GM13976 (cell line): ENCODE measurements around the gene RAB36.

Source experiments
- DNase-seq: peaks from one replicate; pipeline ENCODE4 v3.0.0; 2012; ENCODE audit warnings: low spot score
- in situ Hi-C: fragments of 300-500 bp; cut with MboI; formaldehyde crosslinking; loops from one replicate; pipeline ENCODE4 v1.12.0; 2022; ENCODE audit warnings: low sequenced_read_pairs, mixed read lengths, inconsistent platforms; ENCODE audit not compliant: unreplicated experiment
- TF ChIP-seq, protein P1 (sequence below): IDR thresholded peaks from 2 replicates; pipeline ENCODE4 v1.5.1; 2012; ENCODE audit warnings: borderline replicate concordance, mild to moderate bottlenecking; ENCODE audit not compliant: insufficient read depth; ENCODE audit errors: extremely low read depth, missing control alignments, control extremely low read depth

Gene RAB36

DNA sequence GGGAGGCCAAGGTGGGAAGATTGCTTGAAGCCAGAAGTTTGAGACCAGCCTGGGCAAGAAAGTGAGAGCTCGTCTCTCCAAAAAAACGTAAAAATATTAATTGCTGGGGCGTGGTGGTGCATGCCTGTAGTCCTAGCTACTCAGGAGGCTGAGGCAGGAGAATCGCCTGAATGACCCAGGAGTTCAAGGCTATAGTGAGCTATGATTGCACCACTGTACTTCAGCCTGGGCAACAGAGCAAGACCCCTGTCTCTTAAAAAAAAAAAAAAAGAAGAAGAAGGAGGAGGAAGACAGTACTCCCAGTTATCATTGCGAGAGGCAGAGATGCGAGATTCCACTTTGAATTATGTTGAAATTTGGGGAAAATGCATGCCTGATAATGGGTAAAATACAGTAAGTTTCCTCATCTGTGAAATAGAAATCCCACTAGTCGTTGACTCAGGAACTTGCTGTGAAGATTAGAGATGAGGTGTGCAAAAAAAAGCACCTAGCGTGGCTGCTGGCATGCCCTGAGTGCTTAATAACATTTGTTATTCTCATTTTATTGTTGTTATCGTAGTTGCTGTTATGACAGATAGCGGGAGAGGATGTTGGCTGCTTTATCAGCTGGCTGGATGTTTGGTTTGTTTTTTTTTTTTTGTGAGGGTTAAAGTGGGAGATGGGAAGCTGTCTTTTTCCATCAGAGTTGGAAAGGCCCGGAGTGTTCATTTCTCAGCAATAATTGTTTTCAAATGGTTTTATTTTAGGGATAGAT lies 68.5 kb downstream of the RAB36 start:
- in situ Hi-C loops = no loop called here
- TF ChIP-seq, protein P1, sequence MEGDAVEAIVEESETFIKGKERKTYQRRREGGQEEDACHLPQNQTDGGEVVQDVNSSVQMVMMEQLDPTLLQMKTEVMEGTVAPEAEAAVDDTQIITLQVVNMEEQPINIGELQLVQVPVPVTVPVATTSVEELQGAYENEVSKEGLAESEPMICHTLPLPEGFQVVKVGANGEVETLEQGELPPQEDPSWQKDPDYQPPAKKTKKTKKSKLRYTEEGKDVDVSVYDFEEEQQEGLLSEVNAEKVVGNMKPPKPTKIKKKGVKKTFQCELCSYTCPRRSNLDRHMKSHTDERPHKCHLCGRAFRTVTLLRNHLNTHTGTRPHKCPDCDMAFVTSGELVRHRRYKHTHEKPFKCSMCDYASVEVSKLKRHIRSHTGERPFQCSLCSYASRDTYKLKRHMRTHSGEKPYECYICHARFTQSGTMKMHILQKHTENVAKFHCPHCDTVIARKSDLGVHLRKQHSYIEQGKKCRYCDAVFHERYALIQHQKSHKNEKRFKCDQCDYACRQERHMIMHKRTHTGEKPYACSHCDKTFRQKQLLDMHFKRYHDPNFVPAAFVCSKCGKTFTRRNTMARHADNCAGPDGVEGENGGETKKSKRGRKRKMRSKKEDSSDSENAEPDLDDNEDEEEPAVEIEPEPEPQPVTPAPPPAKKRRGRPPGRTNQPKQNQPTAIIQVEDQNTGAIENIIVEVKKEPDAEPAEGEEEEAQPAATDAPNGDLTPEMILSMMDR = no peak
- DNase-seq = no peak
